Heart left ventricle (tissue), 16 donors: ENCODE measurements around the gene NCS1. TPM values are rescaled to one million over a fixed set of nuclear protein-coding genes. Genes with fewer than 3 reads are reported as not detected.

ENCODE experiments used
- ATAC-seq, 4 donors: fragments of 200-7000 bp; cut with Tn5 transposase; one replicate each; pipeline ENCODE4 v1.9.1; 2020 to 2022; ENCODE audit warnings: moderate library complexity in 4 of 4, mild to moderate bottlenecking in 3 of 4, moderate number of reproducible peaks in 1 of 4
- DNase-seq, 5 donors: peaks; one replicate each; pipeline ENCODE4 v3.0.0-alpha.2; 2020
- H3K27ac ChIP-seq, 12 donors: fragments of 200-600 bp; sonication (generic) in 4 of 12; one replicate each; pipeline versions ENCODE4 v1.5.0 to v1.8.0; 2016 to 2022; ENCODE audit warnings: mild to moderate bottlenecking in 2 of 12
- H3K27me3 ChIP-seq, 9 donors: fragments of 200-600 bp; sonication (generic) in 2 of 9; one replicate each; pipeline versions ENCODE4 v1.5.1 to v1.8.0; 2016 to 2022; ENCODE audit warnings: mild to moderate bottlenecking in 3 of 9
- H3K36me3 ChIP-seq, 9 donors: fragments of 200-600 bp; sonication (generic) in 2 of 9; one replicate each; pipeline versions ENCODE4 v1.5.0 to v1.8.0; 2018 to 2022; ENCODE audit warnings: mild to moderate bottlenecking in 2 of 9
- H3K4me1 ChIP-seq, 12 donors: fragments of 200-600 bp; sonication (generic) in 4 of 12; one replicate each; pipeline versions ENCODE4 v1.5.0 to v1.8.0; 2016 to 2022; ENCODE audit warnings: mild to moderate bottlenecking in 3 of 12
- H3K4me3 ChIP-seq, 12 donors: fragments of 200-600 bp; sonication (generic) in 4 of 12; one replicate each; pipeline versions ENCODE4 v1.5.0 to v1.8.0; 2017 to 2022; ENCODE audit warnings: mild to moderate bottlenecking in 9 of 12, moderate library complexity in 4 of 12
- H3K9me3 ChIP-seq, 12 donors: fragments of 200-600 bp; sonication (generic) in 4 of 12; one replicate each; pipeline versions ENCODE4 v1.5.0 to v1.8.0; 2016 to 2022; ENCODE audit warnings: mild to moderate bottlenecking in 1 of 12
- POLR2A ChIP-seq, 2 donors: fragments of 450-650 bp; IDR thresholded peaks; one replicate each; pipeline ENCODE4 v1.6.1; 2017; ENCODE audit warnings: antibody characterized with exemption in 2 of 2, mild to moderate bottlenecking in 2 of 2, moderate library complexity in 2 of 2
- WGBS, 4 donors: extraction: QIAGEN DNeasy Blood & Tissue Kit in 2 of 4; methylation state at CpG; one replicate each; pipeline versions ENCODE4 v1.1.5 to v1.1.7; 2013 to 2018; 5-methylcytosine and 5-hydroxymethylcytosine counted together
- intact Hi-C, 10 donors: fragments of 100-400 bp; cut with DNase I; formaldehyde crosslinking; loops; one replicate each; pipeline versions ENCODE4 v1.11.1 to v1.14.2; 2022
- polyA plus RNA-seq, 2 donors: library from polyadenylated mRNA; stranded (reverse); fragments of 200-250 nt; gene quantifications; one replicate each; pipeline ENCODE4 v1.2.3, GENCODE V29; 2013
- total RNA-seq, 9 donors: library from RNA; depleted of rRNA in 2 of 9; stranded (reverse); fragments of >200 nt in 2 of 9; fragmentation: NEBNext Ultra II Directional in 3 of 9; extraction: Animal tissue kit (Norgen Biotek cat#: 25700) in 3 of 9; gene quantifications; one replicate each; pipeline versions ENCODE4 v1.1.0 to v1.2.4, GENCODE V29; 2016 to 2023
- TF ChIP-seq, protein P1 (sequence below), 12 donors: fragments of 200-600 bp; sonication (generic) in 4 of 12; IDR thresholded peaks; one replicate each; pipeline versions ENCODE4 v1.5.0 to v1.8.0; 2018 to 2022; ENCODE audit warnings: antibody characterized with exemption in 12 of 12, mild to moderate bottlenecking in 5 of 12
- donor health status: ischemic (EF 13 %, LVEDD 7.1; RV severe dilation, severe dysfunction).
- donor health status: healthy with polysubstance abuse.
- donor health status: DM: no; HTN: yes; CAD: no.
- donor health status: DM: no; HTN: no; CAD: no.
- donor health status: ischemic (EF 25% LVEDD 6.9; RV normal size, moderate dysfunction).
- donor health status: ischemic (EF 25% LVEDD 5.7; RV mildly dilated, moderate dysfunction).
- donor health status: healthy.
- donor health status: DM: yes; HTN: yes; CAD: no.
- donor health status: ischemic (EF 35%, LVEDD 5.7; RV mildly dilated, moderate dysfunction).
- donor health status: nonischemic (EF 11% LVEDD 7.7; RV severe dilation, severe dysfunction).
- donor health status: DM: yes; HTN: yes; CAD: no.
- donor health status: PGD.
- donor health status: ischemic (EF 29% LVEDD 5.4; RV normal size, mild dysfunction).
- donor health status: nonischemic (EF 23%, LVEDD 6.1; RV moderate dilation, normal function).

The NCS1 gene
- total and polyA plus RNA-seq, 11 donors = 2.3 to 15.9 (median 9.4) TPM

- no peak for TF ChIP-seq POLR2A (IDR thresholded peaks at IDR 0.05)
- TF ChIP-seq, protein P1, sequence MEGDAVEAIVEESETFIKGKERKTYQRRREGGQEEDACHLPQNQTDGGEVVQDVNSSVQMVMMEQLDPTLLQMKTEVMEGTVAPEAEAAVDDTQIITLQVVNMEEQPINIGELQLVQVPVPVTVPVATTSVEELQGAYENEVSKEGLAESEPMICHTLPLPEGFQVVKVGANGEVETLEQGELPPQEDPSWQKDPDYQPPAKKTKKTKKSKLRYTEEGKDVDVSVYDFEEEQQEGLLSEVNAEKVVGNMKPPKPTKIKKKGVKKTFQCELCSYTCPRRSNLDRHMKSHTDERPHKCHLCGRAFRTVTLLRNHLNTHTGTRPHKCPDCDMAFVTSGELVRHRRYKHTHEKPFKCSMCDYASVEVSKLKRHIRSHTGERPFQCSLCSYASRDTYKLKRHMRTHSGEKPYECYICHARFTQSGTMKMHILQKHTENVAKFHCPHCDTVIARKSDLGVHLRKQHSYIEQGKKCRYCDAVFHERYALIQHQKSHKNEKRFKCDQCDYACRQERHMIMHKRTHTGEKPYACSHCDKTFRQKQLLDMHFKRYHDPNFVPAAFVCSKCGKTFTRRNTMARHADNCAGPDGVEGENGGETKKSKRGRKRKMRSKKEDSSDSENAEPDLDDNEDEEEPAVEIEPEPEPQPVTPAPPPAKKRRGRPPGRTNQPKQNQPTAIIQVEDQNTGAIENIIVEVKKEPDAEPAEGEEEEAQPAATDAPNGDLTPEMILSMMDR (IDR thresholded peaks at IDR 0.05) = no peak
- Histone ChIP-seq H3K4me1 (peaks cover 0 to 9% (median 0%) of the 10 kb centered on the region in 12 donors), H3K36me3 (peaks cover 0 to 4% (median 0%) of the 10 kb centered on the region in 9 donors), H3K27ac (no peak overlapping the region), H3K27me3 (no peaks in the 10 kb centered on the region), H3K9me3 (peaks cover 0 to 11% (median 7%) of the 10 kb centered on the region in 12 donors), H3K4me3 (no peak overlapping the region)
- intact Hi-C loops = no loop called here
- DNase-seq (no peak), ATAC-seq (no peak)
- 87 to 95% (median 90%) methylated on average over 8 to 9 of the region's 9 CpGs for WGBS, 4 donors
Measured at GRCh38 chr9:130222833-130223232, 50.6 kb downstream of the NCS1 start.

GRCh38 chr9:130225071-130225470 lies 52.9 kb downstream of the NCS1 start:
- H3K27ac ChIP-seq = no peak overlapping the region
- no peak for DNase-seq
- intact Hi-C loops = no loop called here
- no peaks in the 10 kb centered on the region for H3K27me3 ChIP-seq
- peaks cover 0 to 8% (median 0%) of the 10 kb centered on the region in 12 donors for H3K4me1 ChIP-seq
- no peak overlapping the region for H3K4me3 ChIP-seq
- TF ChIP-seq, protein P1 (IDR thresholded peaks at IDR 0.05) = no peak
- TF ChIP-seq POLR2A (IDR thresholded peaks at IDR 0.05) = no peak
- 82 to 95% (median 92%) methylated on average over 11 of the region's 11 CpGs for WGBS, 4 donors
- peaks cover 0 to 4% (median 0%) of the 10 kb centered on the region in 9 donors for H3K36me3 ChIP-seq
- no peak for ATAC-seq
- H3K9me3 ChIP-seq = peaks cover 0 to 17% (median 10%) of the 10 kb centered on the region in 12 donors

GRCh38 chr9:130225586-130225985 lies 53.4 kb downstream of the NCS1 start:
- ATAC-seq = no peak
- intact Hi-C loops = no loop called here
- Histone ChIP-seq H3K9me3 (peaks cover 0 to 17% (median 10%) of the 10 kb centered on the region in 12 donors), H3K36me3 (peaks cover 0 to 4% (median 0%) of the 10 kb centered on the region in 9 donors), H3K27me3 (no peaks in the 10 kb centered on the region), H3K27ac (no peak overlapping the region), H3K4me3 (no peak overlapping the region), H3K4me1 (peaks cover 0 to 4% (median 0%) of the 10 kb centered on the region in 12 donors)
- DNase-seq = no peak
- 95 to 99% (median 97%) methylated on average over 19 to 20 of the region's 20 CpGs for WGBS, 4 donors
- TF ChIP-seq POLR2A (IDR thresholded peaks at IDR 0.05) = no peak
- TF ChIP-seq, protein P1 (IDR thresholded peaks at IDR 0.05) = no peak

DNA sequence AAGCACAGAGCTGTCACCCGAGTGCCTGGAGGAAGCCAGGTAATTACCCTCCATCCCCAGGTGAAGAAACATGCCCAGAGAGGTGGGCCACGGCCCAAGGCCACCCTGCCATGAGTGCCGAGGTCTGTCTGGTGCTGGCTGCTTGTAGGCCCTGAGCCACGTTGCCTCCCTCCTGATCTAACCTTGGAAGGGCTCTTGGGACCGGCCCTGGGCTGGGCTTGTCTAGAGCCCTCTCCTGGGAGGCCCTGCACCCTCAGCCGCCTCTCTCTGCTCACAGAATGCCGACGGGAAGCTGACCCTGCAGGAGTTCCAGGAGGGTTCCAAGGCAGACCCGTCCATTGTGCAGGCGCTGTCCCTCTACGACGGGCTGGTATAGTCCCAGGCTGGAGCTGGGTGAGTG lies 53.9 kb downstream of the NCS1 start:
- no peak overlapping the region for H3K27ac ChIP-seq
- H3K27me3 ChIP-seq = no peaks in the 10 kb centered on the region

More for the DNA sequence above, 53.9 kb downstream of the NCS1 start:
- peaks cover 0 to 17% (median 10%) of the 10 kb centered on the region in 12 donors for H3K9me3 ChIP-seq
- DNase-seq = no peak
- peaks cover 0 to 4% (median 0%) of the 10 kb centered on the region in 9 donors for H3K36me3 ChIP-seq
- no peak for TF ChIP-seq POLR2A (IDR thresholded peaks at IDR 0.05)
- TF ChIP-seq, protein P1 (IDR thresholded peaks at IDR 0.05) = no peak
- WGBS, 4 donors = 92 to 95% (median 94%) methylated on average over 10 to 12 of the region's 12 CpGs
- H3K4me3 ChIP-seq = no peak overlapping the region
- no peaks in the 10 kb centered on the region for H3K4me1 ChIP-seq
- peak in 1 of 4 donors; percentile 39 for ATAC-seq
- intact Hi-C loops = no loop called here
